IMR-90 (cell line): ENCODE results near the gene TMEM50A. TPM values are rescaled to one million over a fixed set of nuclear protein-coding genes. Genes with fewer than 3 reads are reported as not detected.
"Not testable (repeated sequence)": the region's sequence is repeated elsewhere in the genome, so short reads cannot be mapped to it uniquely, and the experiment has no call there.

Experiments used
- ATAC-seq: fragments of 200-7000 bp; cut with Tn5 transposase; 2 replicates; pipeline ENCODE4 v1.9.1; 2020; ENCODE audit warnings: low read depth, mild to moderate bottlenecking, moderate library complexity
- BruUV-seq: library from RNA; stranded (reverse); fragments of 400-500 nt; replicated peaks from 2 replicates; lab custom pipeline; 2021; lab: Mats Ljungman, UMichigan
- CTCF ChIA-PET: fragments of 300-600 bp; formaldehyde crosslinking; extraction: SDS; loops from one replicate; lab custom pipeline; 2021; ENCODE audit warnings: antibody characterized with exemption; lab: Yijun Ruan, JAX
- POLR2A ChIA-PET: fragments of 300-600 bp; sonication (Branson Sonifier 250); formaldehyde crosslinking; loops from one replicate; lab custom pipeline; 2022; ENCODE audit warnings: antibody characterized with exemption; ENCODE audit not compliant: unreplicated experiment; lab: Charles Lee
- DNase-seq: peaks from one replicate; pipeline ENCODE4 v3.0.0; 2013
- H2AFZ ChIP-seq: replicated peaks from 2 replicates; pipeline ENCODE3; 2013; ENCODE audit warnings: low read length, mild to moderate bottlenecking; ENCODE audit not compliant: poor library complexity
- H2AK5ac ChIP-seq: 2 replicates; pipeline ENCODE4 v1.6.1; 2013; ENCODE audit warnings: low read depth, low read length, inconsistent platforms
- H2AK9ac ChIP-seq: replicated peaks from 2 replicates; pipeline ENCODE3; 2013; ENCODE audit warnings: mild to moderate bottlenecking, low read depth, low read length, moderate library complexity; ENCODE audit not compliant: poor library complexity
- H2BK120ac ChIP-seq: 2 replicates; pipeline ENCODE4 v1.6.1; 2013; ENCODE audit warnings: low read depth, low read length, inconsistent platforms
- H2BK15ac ChIP-seq: 3 replicates; pipeline ENCODE4 v1.6.1; 2013; ENCODE audit warnings: low read depth, low read length, inconsistent platforms
- H2BK20ac ChIP-seq: 2 replicates; pipeline ENCODE4 v1.6.1; 2013; ENCODE audit warnings: low read depth, mild to moderate bottlenecking, inconsistent platforms, low read length, moderate library complexity
- H2BK5ac ChIP-seq: 2 replicates; pipeline ENCODE4 v1.6.1; 2013; ENCODE audit warnings: mild to moderate bottlenecking, low read depth, low read length, inconsistent platforms; ENCODE audit not compliant: poor library complexity, severe bottlenecking
- H3K14ac ChIP-seq: replicated peaks from 2 replicates; pipeline ENCODE4 v1.6.1; 2013; ENCODE audit warnings: low read depth, low read length, inconsistent platforms
- H3K18ac ChIP-seq: 2 replicates; pipeline ENCODE4 v1.6.1; 2013; ENCODE audit warnings: low read depth, low read length, control low read depth
- H3K23ac ChIP-seq: 2 replicates; pipeline ENCODE4 v1.6.1; 2013; ENCODE audit warnings: low read depth, low read length, inconsistent platforms
- H3K27ac ChIP-seq: 2 replicates; pipeline ENCODE4 v1.5.1; 2013; ENCODE audit warnings: mild to moderate bottlenecking, control low read depth, low read length; ENCODE audit not compliant: insufficient read depth
- H3K27me3 ChIP-seq: 2 replicates; pipeline ENCODE4 v1.6.1; 2013; ENCODE audit warnings: low read length; ENCODE audit not compliant: control insufficient read depth, insufficient read depth
- H3K36me3 ChIP-seq: 2 replicates; pipeline ENCODE4 v1.6.1; 2013; ENCODE audit warnings: low read length, mixed read lengths; ENCODE audit not compliant: control insufficient read depth, insufficient read depth
- H3K4ac ChIP-seq: 2 replicates; pipeline ENCODE4 v1.6.1; 2013; ENCODE audit warnings: low read depth, low read length, inconsistent platforms
- H3K4me1 ChIP-seq: 2 replicates; pipeline ENCODE4 v1.6.1; 2013; ENCODE audit warnings: low read length, mixed read lengths; ENCODE audit not compliant: control insufficient read depth, insufficient read depth
- H3K4me2 ChIP-seq: 2 replicates; pipeline ENCODE4 v1.6.1; 2013; ENCODE audit warnings: low read depth, mild to moderate bottlenecking, control low read depth, low read length, moderate library complexity
- H3K4me3 ChIP-seq: 2 replicates; pipeline ENCODE4 v1.5.1; 2013; ENCODE audit warnings: low read depth, mild to moderate bottlenecking, control low read depth, low read length, moderate library complexity; ENCODE audit not compliant: insufficient read depth
- H3K56ac ChIP-seq: 2 replicates; pipeline ENCODE4 v1.6.1; 2013; ENCODE audit warnings: low read length, inconsistent platforms; ENCODE audit not compliant: insufficient read depth; ENCODE audit errors: extremely low read depth
- H3K79me1 ChIP-seq, 2 experiments: 2 replicates each; pipeline ENCODE4 v1.6.1; 2013; ENCODE audit warnings: low read length in 2 of 2, inconsistent platforms in 1 of 2, low read depth in 1 of 2
- H3K9ac ChIP-seq: 2 replicates; pipeline ENCODE4 v1.6.1; 2013; ENCODE audit warnings: low read depth, low read length, control low read depth
- H3K9me1 ChIP-seq: 2 replicates; pipeline ENCODE4 v1.6.1; 2013; ENCODE audit warnings: low read length, inconsistent platforms; ENCODE audit not compliant: insufficient read depth
- H3K9me3 ChIP-seq: 2 replicates; pipeline ENCODE4 v1.6.1; 2013; ENCODE audit warnings: low read length; ENCODE audit not compliant: control insufficient read depth, insufficient read depth
- H4K20me1 ChIP-seq: 2 replicates; pipeline ENCODE4 v1.6.1; 2013; ENCODE audit warnings: low read length, inconsistent platforms; ENCODE audit not compliant: insufficient read depth
- H4K5ac ChIP-seq: 2 replicates; pipeline ENCODE4 v1.6.1; 2013; ENCODE audit warnings: mild to moderate bottlenecking, low read depth, low read length, control low read depth
- H4K8ac ChIP-seq, 2 experiments: 2 replicates each; pipeline ENCODE4 v1.6.1; 2013; ENCODE audit warnings: low read depth in 2 of 2, low read length in 2 of 2, control low read depth in 1 of 2, inconsistent platforms in 1 of 2
- H4K91ac ChIP-seq: 2 replicates; pipeline ENCODE4 v1.6.1; 2013; ENCODE audit warnings: low read depth, low read length, inconsistent platforms; ENCODE audit not compliant: insufficient read depth
- CEBPB ChIP-seq: IDR thresholded peaks from 2 replicates; pipeline ENCODE4 v1.6.1; 2012; ENCODE audit warnings: low read depth, low read length, improper control_type of control experiment
- WGBS, 2 experiments: methylation state at CpG; one replicate each; pipeline versions ENCODE4 v1.1.5 to v1.1.7; 2013; ENCODE audit warnings: missing lambda C conversion rate in 2 of 2; ENCODE audit not compliant: insufficient read length in 1 of 2; ENCODE audit errors: extremely low coverage in 2 of 2; 5-methylcytosine and 5-hydroxymethylcytosine counted together
- dilution Hi-C: fragments of 300-500 bp; cut with HindIII; formaldehyde crosslinking; loops from one replicate; pipeline ENCODE4 v1.14.3; 2018; ENCODE audit warnings: low sequenced_read_pairs; ENCODE audit not compliant: unreplicated experiment
- in situ Hi-C: fragments of 300-500 bp; cut with MboI; formaldehyde crosslinking; loops from 3 replicates; pipeline ENCODE4 v1.14.3; 2019; ENCODE audit warnings: low sequenced_read_pairs, inconsistent platforms, mixed read lengths
- intact Hi-C: fragments of 100-400 bp; cut with micrococcal nuclease; formaldehyde crosslinking; loops from 2 replicates; pipeline ENCODE4 v1.10.0; 2022
- polyA plus RNA-seq, 3 experiments: library from polyadenylated mRNA; depleted of rRNA; stranded (reverse); fragments of >200 nt; gene quantifications; 2 replicates each; pipeline ENCODE4 v1.2.3, GENCODE V29; 2012; ENCODE audit warnings: low replicate concordance in 1 of 3
- total RNA-seq: library from RNA; depleted of rRNA; stranded (reverse); fragments of >200 nt; gene quantifications from 2 replicates; pipeline ENCODE4 v1.2.3, GENCODE V29; 2012

Gene TMEM50A
- total and polyA plus RNA-seq, 2 of the 4 experiments (the other 2 are of a cell fraction): 48.4 to 63.9 TPM

DNA sequence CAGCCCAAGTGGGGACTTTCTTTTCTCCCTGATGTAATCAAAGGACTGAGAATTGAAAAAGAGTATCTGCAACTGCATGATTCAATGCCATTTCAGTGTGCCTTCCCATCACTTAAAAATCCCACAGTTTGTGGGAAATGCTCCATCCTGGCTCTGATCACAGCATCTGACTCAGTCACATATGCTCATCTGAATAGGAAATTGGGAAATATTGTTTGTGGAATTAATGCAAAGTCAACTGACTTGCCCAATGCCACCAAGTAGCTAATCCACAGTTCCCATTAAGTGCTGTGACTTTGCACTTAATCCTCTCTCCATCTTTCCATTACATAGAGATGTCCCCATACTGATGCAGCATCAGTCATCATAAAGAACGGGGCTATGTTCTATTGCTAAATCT, 45.0 kb downstream of the TMEM50A start:
- POLR2A ChIA-PET, H4K20me1 ChIP-seq, dilution Hi-C loops, H3K79me1 ChIP-seq, H3K4ac ChIP-seq, BruUV-seq, H2AK5ac ChIP-seq, H3K9me1 ChIP-seq, H3K4me3 ChIP-seq, intact Hi-C loops, H3K56ac ChIP-seq, H2AK9ac ChIP-seq, H4K8ac ChIP-seq, H2BK5ac ChIP-seq, H3K27me3 ChIP-seq, H3K23ac ChIP-seq, H3K9ac ChIP-seq, H2BK120ac ChIP-seq, H2AFZ ChIP-seq, H2BK20ac ChIP-seq, H3K36me3 ChIP-seq, in situ Hi-C loops, H3K4me2 ChIP-seq, H3K4me1 ChIP-seq, H4K5ac ChIP-seq, H3K9me3 ChIP-seq, H4K91ac ChIP-seq, H2BK15ac ChIP-seq, H3K27ac ChIP-seq, CTCF ChIA-PET, H3K18ac ChIP-seq, H3K14ac ChIP-seq: not testable (repeated sequence)
- peak; percentile 68 for TF ChIP-seq CEBPB
- WGBS, 2 experiments: no CpG with 5 or more reads among the region's 1 CpG
- ATAC-seq (peak; percentile 44), DNase-seq (peak; percentile 78)

DNA sequence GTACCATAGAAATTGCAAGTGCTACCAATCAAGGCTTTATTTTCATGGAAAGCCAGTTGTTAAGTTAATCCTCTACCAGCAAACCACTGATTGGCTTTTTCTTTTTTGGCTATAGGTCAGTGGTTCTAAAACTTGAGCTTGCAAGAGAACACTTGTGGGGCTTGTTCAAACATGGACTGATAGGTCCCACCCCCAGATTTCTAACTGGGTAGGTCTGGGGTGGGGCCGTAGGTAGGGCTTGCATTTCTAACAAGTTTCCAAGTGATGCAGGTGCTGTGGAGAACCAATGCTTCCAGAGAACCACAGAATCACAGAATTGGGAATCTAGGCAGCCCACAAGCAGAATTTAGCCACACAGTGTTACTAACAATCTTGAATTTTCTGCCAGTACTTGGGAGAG, 45.7 kb downstream of the TMEM50A start:
- H3K9me1 ChIP-seq, H2AFZ ChIP-seq, H3K27me3 ChIP-seq, H4K5ac ChIP-seq, H2BK20ac ChIP-seq, intact Hi-C loops, in situ Hi-C loops, H3K4me1 ChIP-seq, H3K14ac ChIP-seq, H3K4me3 ChIP-seq, H3K18ac ChIP-seq, CTCF ChIA-PET, ATAC-seq, H3K9ac ChIP-seq, DNase-seq, H3K4ac ChIP-seq, dilution Hi-C loops, H4K8ac ChIP-seq, H3K4me2 ChIP-seq, H2AK9ac ChIP-seq, H2BK120ac ChIP-seq, H3K23ac ChIP-seq, H2BK15ac ChIP-seq, H3K79me1 ChIP-seq, H3K56ac ChIP-seq, H2AK5ac ChIP-seq, H3K9me3 ChIP-seq, BruUV-seq, H2BK5ac ChIP-seq, H4K20me1 ChIP-seq, H4K91ac ChIP-seq, H3K36me3 ChIP-seq, H3K27ac ChIP-seq, POLR2A ChIA-PET: not testable (repeated sequence)
- no CpG with 5 or more reads among the region's 1 CpG for WGBS, 2 experiments
